Myocyte (in vitro differentiated cells): Measurements from ENCODE around the gene TCN2. TPM values are rescaled to one million over a fixed set of nuclear protein-coding genes. Genes with fewer than 3 reads are reported as not detected.
"Not testable (repeated sequence)": the region's sequence is repeated elsewhere in the genome, so short reads cannot be mapped to it uniquely, and the experiment has no call there.

Source experiments
- DNase-seq: peaks from one replicate; pipeline ENCODE4 v3.0.0-alpha.2; 2012; ENCODE audit warnings: low read depth
- total RNA-seq: library from RNA; depleted of rRNA; stranded (reverse); fragments of >200 nt; gene quantifications from 2 replicates; pipeline ENCODE4 v1.2.3, GENCODE V29; 2014

TCN2 gene
- total RNA-seq, 1 donor from 2014 or later, result 16.7 TPM

DNA sequence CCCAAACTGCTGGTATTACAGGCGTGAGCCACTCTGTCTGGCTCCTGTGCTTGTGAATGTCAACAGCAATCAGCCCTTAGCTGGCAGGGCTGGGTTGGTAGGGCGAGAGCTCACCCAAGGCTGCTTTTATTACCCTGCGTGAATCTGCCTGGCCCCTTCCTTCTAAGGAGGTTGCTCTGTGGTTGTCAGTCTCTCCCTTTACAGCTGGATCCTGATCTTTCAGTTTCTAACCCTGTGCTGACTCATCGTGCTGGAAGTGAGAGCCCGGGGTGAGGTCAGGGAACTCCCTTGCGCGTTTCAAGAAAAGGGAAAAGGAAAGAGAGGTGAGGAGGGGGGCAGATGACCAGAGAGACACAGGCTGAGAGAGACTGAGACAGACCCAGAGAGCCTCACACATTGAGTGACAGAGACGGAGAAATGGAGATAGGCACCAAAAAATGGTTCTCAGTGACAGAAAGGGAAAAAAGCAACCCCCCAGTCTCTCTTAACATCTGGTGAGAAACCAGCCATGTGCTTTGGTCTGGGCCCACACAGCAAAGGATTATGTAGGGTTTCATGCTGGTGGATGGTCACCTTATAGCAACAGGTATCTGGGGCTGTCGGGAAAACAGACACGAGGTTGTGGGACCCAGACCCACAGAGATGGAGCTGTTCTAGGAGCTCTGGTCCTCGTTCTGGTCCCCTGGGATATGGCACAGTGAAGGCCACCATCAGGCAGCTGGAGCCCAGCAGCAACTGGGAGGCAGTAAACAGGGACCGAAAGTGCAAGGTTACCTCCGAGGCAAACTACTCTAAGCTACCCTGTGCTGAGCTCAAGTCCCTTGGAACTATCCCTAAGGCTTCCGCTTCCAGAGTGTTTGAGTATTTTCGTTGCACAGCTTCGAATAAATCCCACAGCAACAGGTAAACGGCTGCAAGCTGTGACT, 2.5 kb downstream of the TCN2 start:
- DNase-seq, result peak; percentile 91

DNA sequence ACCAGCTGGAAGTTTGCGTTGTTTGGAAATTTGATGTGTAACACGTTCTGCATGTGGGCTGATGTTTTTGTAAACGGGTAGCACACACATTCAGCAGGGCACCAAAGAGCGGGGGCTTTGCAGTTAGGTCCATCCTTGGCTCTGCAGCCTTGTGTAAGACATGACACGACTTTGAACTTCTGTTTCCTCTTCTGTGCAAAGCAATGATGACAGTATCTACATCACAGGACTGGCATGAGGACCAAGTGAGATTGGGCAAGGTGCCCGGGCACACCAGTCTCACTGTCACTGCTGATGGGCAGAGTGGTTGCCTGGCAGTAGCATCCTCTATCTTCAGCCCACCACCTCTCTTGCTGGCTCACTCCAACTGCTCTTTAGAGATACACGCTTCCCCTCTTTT, 3.3 kb downstream of the TCN2 start:
- DNase-seq, result no peak

DNA sequence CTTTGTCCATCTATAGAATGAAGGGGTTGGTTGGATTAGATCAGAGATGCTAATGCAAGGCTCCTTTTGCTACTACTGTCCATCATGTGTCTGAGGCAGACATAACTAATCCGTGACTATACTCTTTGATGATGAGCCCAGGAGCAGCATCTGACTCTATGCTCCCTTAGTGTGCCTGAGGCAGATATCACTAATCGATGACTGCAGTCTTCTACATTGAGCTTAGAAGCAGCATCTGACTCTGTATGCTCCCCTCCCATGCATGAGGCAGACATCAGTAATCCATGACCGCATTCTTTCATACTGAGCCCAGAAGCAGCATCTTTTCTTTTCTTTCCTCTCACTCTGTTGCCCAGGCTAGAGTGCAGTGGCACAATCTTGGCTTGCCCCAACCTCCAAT, 4.2 kb downstream of the TCN2 start:
- DNase-seq, result no peak

DNA sequence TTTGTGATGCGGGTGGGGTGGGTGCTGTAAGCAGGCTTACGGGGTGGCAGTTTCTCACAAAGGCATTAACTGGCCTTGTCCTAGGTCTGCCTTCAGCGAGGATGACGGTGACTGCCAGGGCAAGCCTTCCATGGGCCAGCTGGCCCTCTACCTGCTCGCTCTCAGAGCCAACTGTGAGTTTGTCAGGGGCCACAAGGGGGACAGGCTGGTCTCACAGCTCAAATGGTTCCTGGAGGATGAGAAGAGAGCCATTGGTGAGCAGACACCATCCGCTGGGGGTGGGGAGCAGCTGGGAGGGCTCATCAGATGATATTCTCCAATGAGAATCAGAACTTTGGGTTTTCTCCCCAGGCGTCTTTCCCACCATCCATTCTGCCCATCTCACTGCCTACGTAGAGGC, 5.8 kb downstream of the TCN2 start:
- no peak for DNase-seq

DNA sequence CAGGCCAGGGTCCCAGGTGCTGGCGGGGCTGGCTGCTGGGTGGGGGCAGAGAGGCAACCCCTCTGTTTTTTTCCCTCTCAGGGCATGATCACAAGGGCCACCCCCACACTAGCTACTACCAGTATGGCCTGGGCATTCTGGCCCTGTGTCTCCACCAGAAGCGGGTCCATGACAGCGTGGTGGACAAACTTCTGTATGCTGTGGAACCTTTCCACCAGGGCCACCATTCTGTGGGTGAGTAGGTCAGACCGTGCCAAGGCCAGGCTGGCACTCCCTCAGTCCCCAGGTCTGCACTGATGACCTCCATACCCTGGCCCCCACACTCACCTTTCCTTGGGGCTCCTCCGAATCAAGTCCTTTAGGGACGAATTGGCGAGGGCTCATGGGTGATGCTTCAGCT, 7.3 kb downstream of the TCN2 start:
- DNase-seq, result no peak

DNA sequence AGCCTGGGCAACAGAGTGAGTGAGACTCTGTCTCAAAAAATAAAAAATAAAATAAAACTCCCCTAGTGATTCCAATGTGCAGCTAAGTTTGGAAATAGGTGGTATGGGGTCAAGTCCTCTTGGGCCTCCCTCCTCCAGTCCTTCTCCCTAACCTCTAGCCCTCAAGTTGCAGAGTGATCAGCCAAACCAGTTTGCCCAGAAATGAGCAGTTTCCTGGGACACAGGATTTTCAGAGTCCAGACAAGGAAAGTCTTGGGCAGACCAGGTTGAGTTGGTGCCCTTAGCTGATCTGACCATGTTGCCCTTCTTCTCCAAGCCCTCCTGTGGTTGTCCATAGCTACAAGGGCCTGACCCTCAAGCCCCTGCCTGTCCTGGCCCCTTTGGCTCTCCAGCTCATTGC, 7.9 kb downstream of the TCN2 start:
- no peak for DNase-seq

DNA sequence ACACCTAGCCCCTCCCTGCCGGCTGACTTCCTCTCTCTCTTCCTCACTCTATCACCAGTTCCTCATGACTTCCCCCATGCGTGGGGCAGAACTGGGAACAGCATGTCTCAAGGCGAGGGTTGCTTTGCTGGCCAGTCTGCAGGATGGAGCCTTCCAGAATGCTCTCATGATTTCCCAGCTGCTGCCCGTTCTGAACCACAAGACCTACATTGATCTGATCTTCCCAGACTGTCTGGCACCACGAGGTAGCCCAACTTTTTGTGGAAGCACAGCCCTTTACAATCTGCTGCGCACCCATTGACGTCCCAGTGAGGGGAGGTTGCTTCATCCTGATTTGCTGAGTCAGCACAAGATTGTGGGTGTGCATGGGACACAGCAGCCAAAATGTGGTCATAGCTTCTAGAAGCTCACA, 8.6 kb downstream of the TCN2 start:
- no peak for DNase-seq

DNA sequence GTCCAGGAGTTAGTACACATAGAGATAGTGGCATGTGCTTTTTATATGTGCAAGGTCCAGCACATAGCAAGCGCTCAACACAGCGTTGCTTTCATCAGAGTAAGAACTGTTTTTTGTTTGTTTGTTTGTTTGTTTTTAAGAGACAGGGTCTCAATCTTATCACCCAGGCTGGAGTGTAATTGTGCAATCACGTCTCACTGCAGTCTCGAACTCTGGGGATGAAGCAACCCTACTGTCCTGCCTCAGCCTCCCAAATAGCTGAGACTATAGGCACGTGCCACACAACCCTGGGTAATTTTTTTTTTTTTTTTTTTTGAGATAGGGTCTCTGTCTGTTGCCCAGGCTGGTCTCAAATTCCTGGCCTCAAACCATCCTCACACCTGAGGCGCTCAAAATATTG, 10.8 kb downstream of the TCN2 start:
- DNase-seq, result no peak

DNA sequence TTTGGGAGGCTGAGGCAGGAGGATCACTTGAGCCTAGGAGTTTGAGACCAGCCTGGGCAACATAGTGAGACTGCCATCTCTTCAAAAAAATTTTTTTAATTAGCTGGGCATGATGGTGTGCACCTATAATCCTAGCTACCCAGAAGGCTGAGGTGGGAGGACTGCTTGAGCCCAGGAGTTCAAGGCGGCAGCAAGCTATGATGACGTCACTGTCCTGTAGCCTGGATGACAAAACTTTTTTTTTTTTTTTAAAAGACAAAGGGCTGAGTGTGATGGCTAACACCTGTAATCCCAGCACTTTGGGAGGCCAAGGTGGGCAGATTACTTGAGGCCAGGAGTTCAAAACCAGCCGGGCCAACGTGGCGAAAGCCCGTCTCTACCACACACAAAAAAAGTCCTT, 12.9 kb downstream of the TCN2 start:
- not testable (repeated sequence) for DNase-seq

DNA sequence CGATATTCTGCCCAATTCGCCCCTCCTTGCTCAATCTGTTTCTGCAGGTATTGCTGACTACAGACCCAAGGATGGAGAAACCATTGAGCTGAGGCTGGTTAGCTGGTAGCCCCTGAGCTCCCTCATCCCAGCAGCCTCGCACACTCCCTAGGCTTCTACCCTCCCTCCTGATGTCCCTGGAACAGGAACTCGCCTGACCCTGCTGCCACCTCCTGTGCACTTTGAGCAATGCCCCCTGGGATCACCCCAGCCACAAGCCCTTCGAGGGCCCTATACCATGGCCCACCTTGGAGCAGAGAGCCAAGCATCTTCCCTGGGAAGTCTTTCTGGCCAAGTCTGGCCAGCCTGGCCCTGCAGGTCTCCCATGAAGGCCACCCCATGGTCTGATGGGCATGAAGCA, 19.4 kb downstream of the TCN2 start:
- no peak for DNase-seq

DNA sequence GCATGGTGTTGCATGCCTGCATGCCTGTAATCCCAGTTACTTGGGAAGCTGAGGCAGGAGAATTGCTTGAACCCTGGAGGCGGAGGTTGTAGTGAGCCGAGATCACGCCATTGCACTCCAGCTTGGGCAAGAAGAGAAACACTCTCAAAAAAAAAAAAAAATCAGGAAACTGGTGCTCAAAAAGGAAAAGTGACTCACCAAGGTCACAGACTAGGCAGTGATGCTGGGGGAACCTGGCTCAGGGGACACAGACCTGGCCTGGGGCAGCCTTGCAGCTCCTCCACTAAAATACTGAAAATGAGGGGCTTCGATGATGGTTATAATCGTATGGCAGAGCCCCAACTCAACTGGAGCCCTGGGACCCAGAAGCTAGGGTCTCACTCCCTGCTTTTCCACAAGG, 20.5 kb downstream of the TCN2 start:
- no peak for DNase-seq

DNA sequence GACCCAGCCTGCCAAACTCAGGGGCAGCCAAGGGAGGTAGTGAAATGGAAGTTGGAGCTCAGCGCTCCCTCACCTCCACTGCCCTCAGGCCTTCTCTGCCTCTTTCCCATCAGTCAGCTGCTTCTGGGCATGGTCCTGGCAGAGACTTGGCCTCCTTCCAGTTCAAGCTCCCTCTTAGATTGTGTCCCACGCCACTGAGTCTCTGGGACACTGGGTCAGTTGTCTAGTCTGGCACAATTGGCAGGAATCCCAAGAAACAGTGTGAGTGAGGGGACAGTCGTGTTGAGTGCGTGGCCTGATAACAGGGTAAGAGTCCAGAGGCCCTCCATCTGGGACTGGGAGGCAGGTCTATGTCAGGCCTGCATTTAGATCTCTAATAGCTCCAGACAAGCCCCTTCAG, 21.5 kb downstream of the TCN2 start:
- DNase-seq, result no peak

DNA sequence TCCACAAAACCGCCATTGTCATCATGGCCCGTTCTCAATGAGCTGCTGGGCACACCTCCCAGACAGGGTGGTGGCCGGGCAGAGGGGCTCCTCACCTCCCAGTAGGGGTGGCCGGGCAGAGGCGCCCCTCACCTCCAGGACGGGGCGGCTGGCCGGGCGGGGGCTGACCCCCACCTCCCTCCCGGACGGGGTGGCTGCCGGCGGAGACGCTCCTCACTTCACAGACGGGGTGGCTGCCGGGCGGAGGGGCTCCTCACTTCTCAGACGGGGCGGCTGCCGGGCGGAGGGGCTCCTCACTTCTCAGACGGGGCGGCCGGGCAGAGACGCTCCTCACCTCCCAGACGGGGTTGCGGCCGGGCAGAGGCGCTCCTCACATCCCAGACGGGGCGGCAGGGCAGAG, 24.5 kb downstream of the TCN2 start:
- not testable (repeated sequence) for DNase-seq

DNA sequence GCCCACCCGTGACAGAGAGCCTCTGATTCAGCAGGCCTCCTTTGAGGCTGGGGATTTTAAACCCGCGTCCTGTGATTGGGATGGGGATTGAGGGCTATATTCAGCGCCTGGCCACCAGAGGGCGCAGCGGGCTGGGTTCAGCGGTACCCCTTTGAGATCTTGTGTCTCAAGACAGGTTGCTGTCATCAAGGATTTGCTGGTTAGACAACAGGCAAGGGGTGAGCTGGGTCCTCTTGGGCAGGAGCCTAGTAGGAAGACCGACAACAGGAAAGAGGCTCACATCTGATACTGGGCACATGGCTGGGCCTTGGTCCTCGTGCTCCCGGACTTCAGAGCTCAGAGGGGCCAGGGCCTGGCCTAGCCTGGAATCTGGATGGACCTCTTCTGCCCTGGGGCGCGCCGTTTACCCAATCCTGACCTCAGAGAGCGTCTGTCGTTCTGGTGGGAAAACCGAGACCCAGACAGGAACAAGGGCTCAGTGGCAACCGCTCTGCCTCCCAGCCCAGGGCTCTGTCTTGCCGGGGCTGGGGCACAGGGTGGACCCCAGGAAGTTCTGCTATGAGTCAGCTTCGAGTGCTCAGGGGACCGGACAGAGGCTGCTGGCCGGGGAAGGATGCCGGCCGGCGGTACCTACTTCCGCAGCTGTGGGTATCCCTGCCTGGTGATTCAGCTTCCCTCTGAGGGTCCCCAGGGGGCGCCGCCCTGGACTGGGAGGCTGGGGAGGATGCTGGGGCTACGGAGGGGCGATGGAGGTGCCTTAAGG, 27.7 kb downstream of the TCN2 start:
- peak; percentile 87 for DNase-seq

DNA sequence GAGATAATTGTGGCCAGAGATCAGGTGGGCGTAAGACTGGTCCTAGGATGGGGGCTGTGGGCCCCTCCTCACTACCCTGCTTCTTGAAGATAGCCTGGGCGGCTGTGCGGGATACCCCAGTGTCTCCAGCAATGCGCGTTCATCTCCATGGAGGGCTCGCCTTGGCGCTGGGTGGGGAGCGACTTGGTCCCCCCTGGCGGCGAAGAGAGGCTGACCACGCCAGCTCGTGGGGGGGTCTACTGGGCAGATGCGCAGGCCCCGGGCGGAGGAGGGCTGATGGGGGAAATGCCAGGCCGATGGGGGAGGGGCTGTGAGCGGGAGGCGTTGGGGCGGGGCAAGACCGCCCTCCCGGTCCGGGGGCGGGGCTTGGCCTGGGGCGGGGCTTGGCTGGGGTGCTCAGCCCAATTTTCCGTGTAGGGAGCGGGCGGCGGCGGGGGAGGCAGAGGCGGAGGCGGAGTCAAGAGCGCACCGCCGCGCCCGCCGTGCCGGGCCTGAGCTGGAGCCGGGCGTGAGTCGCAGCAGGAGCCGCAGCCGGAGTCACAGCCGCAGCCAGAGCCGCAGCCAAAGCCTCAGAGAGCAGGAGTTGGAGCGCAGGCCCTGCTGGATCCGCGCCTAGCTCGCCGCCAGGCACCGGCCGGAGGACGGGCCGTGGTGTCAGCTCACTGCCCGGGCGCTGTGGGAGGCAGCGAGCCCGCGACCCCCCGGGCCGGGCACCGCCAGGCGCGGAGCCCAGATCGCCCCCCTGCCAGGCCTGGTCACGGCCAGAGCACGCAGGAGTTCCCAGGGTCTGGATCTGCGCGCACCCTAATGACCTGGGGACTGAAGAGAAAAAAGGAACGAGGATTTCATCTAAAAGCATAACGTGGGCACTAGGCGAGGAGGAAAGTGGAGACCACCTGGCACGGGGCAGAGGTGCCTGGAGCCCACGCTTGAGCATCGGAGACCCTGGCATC, 28.6 kb downstream of the TCN2 start, which contains the start of gene SLC35E4:
Gene SLC35E4 (plus strand): TSS at position 509 of the 953 bp plus-strand sequence. CDS start 670 bp downstream, outside the sequence.
- DNase-seq, result peak; percentile 91

DNA sequence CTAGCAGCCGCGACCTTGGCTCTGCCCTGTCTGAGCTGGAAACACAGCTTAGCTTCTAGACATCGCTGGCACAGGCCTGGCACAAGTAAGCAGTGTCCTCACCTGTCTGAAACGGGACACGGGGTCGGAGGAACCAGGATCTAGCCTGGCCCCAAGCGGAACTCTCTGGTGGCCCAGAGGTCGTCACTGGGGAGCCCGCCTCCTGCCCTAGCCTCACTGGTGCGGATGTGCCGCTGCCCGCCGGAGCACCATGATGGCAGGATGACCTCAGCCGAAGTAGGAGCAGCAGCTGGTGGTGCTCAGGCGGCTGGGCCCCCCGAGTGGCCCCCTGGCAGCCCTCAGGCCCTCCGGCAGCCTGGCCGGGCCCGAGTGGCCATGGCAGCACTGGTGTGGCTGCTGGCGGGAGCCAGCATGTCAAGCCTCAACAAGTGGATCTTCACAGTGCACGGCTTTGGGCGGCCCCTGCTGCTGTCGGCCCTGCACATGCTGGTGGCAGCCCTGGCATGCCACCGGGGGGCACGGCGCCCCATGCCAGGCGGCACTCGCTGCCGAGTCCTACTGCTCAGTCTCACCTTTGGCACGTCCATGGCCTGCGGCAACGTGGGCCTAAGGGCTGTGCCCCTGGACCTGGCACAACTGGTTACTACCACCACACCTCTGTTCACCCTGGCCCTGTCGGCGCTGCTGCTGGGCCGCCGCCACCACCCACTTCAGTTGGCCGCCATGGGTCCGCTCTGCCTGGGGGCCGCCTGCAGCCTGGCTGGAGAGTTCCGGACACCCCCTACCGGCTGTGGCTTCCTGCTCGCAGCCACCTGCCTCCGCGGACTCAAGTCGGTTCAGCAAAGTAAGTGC, 29.5 kb downstream of the TCN2 start:
- DNase-seq, result peak; percentile 31

DNA sequence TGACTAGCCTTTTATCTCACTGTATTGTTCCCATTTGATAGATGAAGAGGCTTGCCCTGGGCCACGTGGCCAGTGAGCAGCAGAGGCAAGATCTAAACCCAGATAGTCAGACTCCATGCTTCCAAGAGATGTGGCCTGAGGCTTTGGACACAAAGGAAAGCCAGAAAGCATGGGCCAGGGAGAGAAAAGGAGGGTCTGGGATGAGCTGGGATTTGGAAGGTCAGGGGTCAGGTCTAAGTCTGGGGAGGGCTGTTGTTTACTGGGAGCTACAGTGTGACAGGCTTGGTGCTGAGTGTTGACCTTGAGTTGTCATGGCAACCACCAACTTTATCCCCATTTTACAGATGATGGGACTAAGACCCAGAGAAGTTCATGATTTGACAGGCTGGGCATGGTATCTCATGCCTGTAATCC, 30.7 kb downstream of the TCN2 start:
- no peak for DNase-seq

DNA sequence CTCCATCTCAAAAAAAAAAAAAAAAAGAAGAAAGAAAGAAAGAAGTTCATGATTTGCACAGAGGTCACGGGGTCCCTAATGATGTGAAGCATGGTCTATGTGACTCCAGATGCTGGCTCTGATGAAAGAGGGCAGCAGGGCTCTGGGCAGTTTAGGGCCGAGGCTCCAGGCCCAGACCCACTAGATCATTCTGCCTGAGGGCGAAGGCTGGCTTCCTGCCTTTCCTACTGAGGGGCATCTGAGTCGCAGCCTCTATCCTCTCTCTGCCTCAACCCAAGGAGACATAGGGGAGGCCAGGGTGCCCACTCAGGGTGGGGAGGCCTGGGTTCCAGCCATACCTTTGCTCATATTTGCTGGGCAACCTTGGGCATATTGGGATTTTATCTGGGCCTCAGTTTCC, 33.4 kb downstream of the TCN2 start:
- no peak for DNase-seq

DNA sequence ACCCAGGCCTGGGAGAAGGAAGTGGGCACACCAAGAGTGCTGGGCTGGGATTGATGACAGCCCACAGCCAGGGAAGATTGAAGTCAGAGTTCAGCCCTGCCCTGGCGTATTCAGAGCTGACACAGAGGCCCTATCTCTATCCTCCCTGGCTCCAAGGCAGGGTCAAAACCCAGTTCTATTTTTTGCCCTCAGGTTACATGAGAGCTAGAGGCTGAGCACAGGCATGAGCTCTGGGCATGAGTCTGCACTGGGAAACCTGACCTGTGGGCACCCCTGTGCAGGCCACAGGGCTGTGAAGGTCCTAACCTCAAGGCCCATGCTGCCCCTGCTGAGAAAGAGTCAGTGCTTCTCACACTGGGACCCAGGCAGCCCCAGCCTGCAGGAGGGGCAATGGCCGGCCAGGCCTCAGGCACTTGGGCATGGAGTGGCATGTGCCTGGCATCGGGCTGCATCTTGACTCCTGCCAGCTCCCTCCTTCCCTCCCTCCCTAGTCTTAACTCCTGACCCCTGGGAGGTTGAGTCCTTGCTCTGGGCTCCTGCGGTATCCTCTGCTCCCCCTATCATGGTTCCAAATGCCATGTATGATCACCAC, 34.0 kb downstream of the TCN2 start:
- DNase-seq, result peak; percentile 69
